Activated CD8-positive, alpha-beta memory T cell treated with anti-CD3 and anti-CD28 coated beads, Interleukin-2, amount 50 U/mL, for 1 hour (primary cell): Measurements from ENCODE around the gene MACROD2.

Experiments used
- DNase-seq: peaks from one replicate; pipeline ENCODE4 v3.0.0-alpha.2; 2020; ENCODE audit errors: extremely low read depth

Gene MACROD2

DNA sequence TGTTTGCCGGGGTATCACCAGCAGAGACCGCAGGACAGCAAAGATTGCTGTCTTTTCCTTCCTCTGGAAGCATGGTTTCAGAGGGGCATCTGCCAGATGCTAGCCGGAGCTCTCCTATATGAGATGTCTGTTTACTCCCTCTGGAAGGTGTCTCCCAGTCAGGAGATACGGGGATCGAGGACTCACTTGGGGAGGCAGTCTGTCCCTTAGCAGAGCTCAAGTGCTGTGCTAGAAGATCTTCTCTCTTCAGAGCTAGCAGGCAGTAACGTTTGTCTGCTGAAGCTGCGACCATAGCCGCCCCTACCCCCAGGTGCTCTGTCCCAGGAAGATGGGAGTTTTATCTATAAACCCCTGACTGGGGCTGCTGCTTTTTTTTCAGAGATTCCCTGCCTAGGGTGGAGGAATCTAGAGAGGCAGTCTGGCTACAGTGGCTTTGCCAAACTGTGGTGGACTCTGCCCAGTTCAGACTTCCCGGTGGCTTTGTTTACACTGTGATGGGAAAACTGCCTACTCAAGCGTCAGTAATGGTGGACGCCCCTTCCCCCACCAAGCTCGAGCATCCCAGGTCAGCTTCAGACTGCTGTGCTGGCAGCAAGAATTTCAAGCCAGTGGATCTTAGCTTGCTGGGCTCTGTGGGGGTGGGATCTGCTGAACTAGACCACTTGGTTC, 475.0 kb downstream of the MACROD2 start:
- DNase-seq = no peak

DNA sequence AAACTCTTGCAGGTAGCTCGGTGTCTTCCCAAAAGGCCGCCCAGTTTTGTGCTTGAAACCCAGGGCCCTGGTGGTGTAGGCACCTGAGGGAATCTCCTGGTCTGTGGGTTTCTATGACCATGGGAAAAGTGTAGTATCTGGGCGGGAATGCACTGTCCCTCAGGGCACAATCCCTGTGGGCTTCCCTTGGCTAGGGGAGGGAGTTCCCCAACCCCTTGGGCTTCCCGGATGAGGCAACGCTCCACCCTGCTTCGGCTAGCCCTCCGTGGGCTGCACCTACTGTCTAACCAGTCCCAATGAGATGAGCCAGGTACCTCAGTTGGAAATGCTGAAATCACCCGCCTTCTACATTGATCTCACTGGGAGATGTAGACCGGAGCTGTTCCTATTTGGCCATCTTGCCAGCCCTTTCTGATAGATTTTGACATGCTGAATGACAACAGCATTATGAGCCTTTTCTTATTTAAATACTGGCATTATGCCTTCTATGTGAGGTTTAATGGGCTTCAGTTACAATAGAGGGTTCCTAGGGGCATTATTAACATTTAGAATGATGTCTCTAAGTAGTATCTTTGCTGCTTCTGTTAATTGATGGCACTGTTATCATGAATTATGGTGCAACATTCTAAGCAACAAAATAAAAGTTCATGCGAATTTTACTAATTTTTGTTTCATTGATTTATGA, 475.8 kb downstream of the MACROD2 start:
- DNase-seq = no peak

DNA sequence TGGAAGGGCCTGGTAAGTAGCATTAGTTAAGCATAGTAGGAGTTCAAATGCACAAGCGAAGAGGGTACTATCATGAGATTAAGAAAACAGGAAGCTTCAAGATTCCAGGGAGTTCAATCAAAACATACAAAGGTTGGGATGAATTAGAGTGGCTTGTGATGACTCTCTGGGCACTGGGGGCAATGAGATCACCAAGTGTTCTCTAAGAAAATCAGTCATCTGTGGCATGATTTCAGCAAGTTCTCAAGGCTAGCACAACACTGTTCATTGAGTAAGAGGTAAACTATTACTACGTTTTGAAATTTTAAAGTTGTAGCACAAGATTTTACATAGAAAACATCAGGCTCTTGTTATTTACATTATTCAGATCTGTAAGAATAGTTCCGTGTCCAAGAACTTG, 481.8 kb downstream of the MACROD2 start:
- no peak for DNase-seq

DNA sequence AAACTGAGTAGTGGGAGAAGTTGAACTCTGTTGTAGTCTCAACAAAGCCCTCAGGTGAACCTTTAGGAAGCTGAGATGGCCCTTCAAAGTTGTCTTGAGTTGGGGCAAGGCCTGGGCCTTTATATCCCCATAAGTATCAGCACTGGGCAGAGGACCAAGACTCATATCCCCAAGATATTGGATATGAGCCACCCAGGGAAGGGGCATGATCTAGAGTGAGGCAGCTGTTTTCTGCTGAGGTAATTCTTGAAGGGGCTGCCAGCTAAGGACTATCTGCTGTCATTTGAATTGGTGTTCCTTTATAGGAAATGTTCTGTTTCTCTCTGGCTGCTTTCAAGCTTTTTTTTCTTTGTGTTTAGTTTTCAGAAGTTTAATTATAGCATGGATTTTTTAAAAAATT, 482.8 kb downstream of the MACROD2 start:
- DNase-seq = no peak

DNA sequence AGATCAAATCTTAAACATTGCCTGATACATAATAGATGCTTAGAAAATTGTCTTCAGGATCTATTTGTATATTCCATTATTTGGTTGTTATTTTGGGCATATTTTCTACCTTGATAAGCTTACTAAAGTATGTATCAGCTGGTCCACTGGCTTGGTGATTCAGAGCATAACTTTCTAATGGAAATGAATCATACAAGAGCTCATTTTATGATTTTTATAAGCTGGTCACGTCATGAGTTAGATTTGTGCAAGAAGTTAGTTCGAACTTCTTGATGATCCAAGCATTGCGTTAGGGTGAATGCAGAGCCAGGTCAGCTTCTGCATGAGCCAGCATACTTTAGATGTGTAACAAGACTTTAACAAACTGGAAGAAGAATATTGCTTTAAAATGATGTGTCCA, 486.5 kb downstream of the MACROD2 start:
- DNase-seq = no peak

GRCh38 chr20:14488212-14488611, 492.9 kb downstream of the MACROD2 start:
- no peak for DNase-seq

DNA sequence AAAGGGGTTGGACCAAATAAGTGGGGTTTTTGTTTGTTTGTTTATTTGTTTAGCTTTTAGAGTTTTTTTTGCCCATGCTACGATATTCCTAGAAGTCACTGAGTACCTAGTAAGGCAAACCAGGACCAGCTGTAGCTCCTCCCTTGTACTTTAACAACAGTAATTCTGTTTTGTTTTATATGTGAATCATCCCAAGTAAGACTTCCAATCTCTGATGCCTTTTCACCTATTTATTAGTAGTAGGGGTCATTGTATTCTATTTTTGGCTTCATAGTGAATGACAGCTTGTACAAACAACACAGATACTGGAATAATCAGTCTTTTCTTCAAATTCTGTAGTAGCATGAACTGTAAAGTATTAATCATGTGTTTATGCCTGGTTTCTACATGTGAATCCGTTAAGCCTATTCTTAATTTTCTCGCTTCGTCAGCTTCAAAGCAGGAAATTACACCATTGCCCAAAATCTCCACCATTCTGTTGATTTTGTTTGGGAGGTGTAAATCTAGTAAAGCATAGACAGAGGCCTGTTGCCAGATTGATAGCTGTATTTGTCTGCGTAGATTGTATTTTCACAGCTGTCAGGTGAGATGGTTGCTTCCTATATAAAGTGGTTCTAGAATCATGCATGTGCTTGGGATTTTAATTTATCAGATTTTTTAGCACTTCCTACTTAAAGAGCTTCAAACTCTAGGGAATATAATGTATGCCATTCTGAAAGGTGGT, 493.6 kb downstream of the MACROD2 start:
- no peak for DNase-seq

GRCh38 chr20:14489544-14489943, 494.2 kb downstream of the MACROD2 start:
- DNase-seq = no peak

- DNase-seq = no peak
These were observed 496.1 kb downstream of the MACROD2 start for GRCh38 chr20:14491436-14491835.

- no peak for DNase-seq
These were observed 498.1 kb downstream of the MACROD2 start for GRCh38 chr20:14493408-14493807.

DNA sequence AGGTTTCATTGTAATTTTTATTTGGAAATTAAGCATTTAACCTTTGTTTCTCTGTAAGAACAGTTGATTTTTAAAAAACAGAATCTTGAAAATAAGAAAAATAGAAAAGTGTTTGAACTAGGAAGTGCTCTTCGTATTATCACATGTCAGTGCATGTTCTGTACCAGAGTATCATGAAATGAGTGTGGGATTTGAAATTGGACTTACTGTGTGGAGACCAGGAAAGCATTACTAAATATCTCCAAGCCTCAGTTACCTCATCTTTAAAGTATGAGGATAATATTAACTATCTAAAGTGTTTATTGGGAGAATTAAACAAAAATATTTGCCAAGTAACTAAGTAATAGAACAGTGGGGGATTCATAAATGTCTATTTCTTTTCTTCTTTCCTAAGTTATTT, 499.0 kb downstream of the MACROD2 start:
- no peak for DNase-seq

DNA sequence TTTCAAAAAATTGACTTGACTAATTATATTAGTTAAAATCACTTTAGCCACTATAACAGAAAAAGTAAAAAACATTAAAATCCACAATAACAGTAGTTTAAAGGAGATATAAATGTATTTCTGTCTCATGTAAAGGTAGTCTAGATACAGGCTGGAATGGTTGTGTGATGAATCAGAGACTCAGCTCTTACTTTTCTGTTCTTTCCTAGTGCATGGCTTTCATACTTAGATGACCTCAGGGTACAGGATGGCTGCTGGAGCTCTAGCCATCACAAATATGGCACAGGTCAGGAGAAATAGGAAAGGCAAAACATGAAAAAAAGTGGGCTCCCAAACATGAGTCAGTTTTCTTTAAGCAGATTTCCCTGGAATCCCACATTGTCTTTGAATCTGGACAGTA, 499.8 kb downstream of the MACROD2 start:
- no peak for DNase-seq

DNA sequence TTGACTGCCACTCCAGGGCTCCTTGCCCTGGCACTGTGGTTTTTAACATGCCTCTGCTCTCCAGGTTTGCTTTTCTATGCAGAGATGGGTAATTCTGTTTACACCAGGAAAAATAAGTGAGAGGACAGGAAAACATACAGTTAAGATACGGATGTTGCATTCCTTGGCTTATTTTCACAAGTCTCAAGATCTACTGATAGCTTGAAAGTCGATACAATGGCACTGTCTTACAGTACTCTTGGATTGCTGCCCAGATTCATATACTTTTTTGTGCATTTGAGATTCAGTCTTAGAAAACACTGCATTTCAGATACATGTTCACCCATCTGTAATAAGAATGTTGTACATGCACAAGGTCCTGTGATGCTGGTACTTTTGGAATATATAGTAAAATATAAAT, 501.7 kb downstream of the MACROD2 start:
- no peak for DNase-seq

- no peak for DNase-seq
These were observed 503.5 kb downstream of the MACROD2 start for GRCh38 chr20:14498772-14499171.

GRCh38 chr20:14505476-14505875, 510.2 kb downstream of the MACROD2 start:
- no peak for DNase-seq

- no peak for DNase-seq
These were observed 512.4 kb downstream of the MACROD2 start for GRCh38 chr20:14507711-14508110.

DNA sequence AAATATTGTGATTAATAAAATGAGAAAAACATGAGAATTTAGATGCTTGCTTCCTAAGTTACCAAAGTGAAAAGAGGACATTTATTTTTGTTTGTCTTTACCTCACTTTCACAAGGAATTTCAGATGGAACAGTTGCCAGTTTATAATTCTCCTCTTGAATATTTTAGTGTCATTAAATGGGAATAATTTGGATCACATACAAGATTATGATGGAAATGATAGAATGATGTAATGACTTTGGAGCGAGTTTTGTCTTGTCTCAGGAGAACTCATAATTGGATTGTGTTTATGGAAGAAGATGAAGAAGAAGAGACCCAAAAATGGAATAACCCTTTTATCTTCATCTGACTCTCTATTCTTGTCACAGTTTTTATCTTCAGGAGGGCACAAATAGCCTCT, 515.0 kb downstream of the MACROD2 start:
- DNase-seq = no peak

DNA sequence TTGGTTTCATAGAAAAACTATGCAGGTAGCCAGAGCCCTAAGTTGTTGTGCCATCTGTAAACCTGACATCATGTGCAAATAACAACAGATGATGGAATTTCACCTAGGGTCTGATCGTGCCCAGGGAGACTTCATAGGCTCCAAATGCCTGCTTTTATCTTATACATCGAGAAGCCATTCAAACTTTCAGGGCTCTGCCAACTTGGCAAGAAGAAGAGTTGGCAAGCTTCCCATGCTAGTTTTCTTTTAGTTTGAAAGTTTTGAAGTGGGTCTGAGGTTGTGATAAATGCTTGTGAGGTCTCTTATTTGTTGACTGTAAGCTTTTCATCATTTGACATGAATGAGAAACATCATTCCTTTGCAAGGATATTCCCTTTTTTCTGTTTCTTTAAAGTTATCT, 517.5 kb downstream of the MACROD2 start:
- no peak for DNase-seq

GRCh38 chr20:14518648-14519047, 523.3 kb downstream of the MACROD2 start:
- no peak for DNase-seq

GRCh38 chr20:14521016-14521415, 525.7 kb downstream of the MACROD2 start:
- no peak for DNase-seq

- no peak for DNase-seq
These were observed 526.1 kb downstream of the MACROD2 start for GRCh38 chr20:14521436-14521835.

DNA sequence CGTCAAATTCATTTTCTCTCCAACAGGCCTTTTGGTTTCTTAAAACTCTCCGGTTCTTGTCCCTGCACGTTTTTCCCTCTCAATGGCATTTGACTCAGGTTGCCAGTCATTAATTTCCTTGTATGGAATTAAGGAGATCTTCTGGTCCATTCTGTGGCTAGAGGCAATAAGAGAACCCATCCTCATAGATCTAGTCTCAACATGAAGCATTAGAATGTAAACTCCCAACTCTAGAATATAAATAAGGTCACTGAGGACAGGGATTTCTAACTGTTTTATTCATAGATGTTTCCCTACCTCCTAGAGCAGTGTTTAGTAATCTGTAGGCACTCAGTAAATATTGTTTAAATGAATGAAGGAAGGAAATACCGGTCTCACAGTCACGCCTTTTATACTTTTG, 527.3 kb downstream of the MACROD2 start:
- DNase-seq = no peak

- DNase-seq = no peak
These were observed 527.8 kb downstream of the MACROD2 start for GRCh38 chr20:14523090-14523489.
